ENCODE data around the gene HSF2BP. TPM values are rescaled to one million over a fixed set of nuclear protein-coding genes. Genes with fewer than 3 reads are reported as not detected.

The HSF2BP gene
- polyA plus RNA-seq, 1 donor (not counting 4 experiments of a cell fraction or from before 2014, with no cell fraction given) = 6.1 TPM

GRCh38 chr21:43632373-43632905 lies 26.8 kb downstream of the HSF2BP start:
- no peak overlapping the region for H3K9ac ChIP-seq (ENCODE audit: control insufficient read depth, extremely low read depth, insufficient read depth, low read length)
- DNase-seq (ENCODE audit: low read depth, low spot score) (no peak), FAIRE-seq (no peak)
- no peaks in the 10 kb centered on the region for H3K9me3 ChIP-seq (ENCODE audit: control insufficient read depth, low read depth, low read length)
- no peak overlapping the region for H3K4me2 ChIP-seq (ENCODE audit: control insufficient read depth, extremely low read depth, insufficient read depth, low read depth, low read length)
- no peaks in the 10 kb centered on the region for H4K20me1 ChIP-seq (ENCODE audit: control insufficient read depth, extremely low read depth, insufficient read depth, low read length)
- no peaks in the 10 kb centered on the region for H3K79me2 ChIP-seq (ENCODE audit: control insufficient read depth, insufficient read depth, low read length)
- H3K27ac ChIP-seq (ENCODE audit: control insufficient read depth, insufficient read depth, low read length) = no peak overlapping the region
- no peaks in the 10 kb centered on the region for H3K36me3 ChIP-seq (ENCODE audit: control insufficient read depth in 2 of 2, extremely low read depth in 1 of 2, insufficient read depth in 2 of 2, low read length in 2 of 2)
- no peaks in the 10 kb centered on the region for H3K27me3 ChIP-seq (ENCODE audit: control insufficient read depth, extremely low read depth, insufficient read depth, low read length)
- TF ChIP-seq EZH2 (IDR thresholded peaks at IDR 0.05; ENCODE audit: low read length) = no peak
- TF ChIP-seq, protein P1, sequence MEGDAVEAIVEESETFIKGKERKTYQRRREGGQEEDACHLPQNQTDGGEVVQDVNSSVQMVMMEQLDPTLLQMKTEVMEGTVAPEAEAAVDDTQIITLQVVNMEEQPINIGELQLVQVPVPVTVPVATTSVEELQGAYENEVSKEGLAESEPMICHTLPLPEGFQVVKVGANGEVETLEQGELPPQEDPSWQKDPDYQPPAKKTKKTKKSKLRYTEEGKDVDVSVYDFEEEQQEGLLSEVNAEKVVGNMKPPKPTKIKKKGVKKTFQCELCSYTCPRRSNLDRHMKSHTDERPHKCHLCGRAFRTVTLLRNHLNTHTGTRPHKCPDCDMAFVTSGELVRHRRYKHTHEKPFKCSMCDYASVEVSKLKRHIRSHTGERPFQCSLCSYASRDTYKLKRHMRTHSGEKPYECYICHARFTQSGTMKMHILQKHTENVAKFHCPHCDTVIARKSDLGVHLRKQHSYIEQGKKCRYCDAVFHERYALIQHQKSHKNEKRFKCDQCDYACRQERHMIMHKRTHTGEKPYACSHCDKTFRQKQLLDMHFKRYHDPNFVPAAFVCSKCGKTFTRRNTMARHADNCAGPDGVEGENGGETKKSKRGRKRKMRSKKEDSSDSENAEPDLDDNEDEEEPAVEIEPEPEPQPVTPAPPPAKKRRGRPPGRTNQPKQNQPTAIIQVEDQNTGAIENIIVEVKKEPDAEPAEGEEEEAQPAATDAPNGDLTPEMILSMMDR (optimal IDR thresholded peaks at IDR 0.05 in 1 of 3, IDR thresholded peaks at IDR 0.05 in 1 of 3, conservative IDR thresholded peaks at IDR 0.05 in 1 of 3; ENCODE audit: extremely low read depth in 1 of 3, insufficient read depth in 2 of 3, low read length in 3 of 3) = no peak
- no peak overlapping the region for H3K4me3 ChIP-seq (ENCODE audit: control insufficient read depth in 2 of 3, extremely low read depth in 1 of 3, insufficient read depth in 2 of 3, low read depth in 1 of 3, low read length in 3 of 3)
- dilution Hi-C loops (cut with MboI; ENCODE audit: extremely low pct_ligation_motif_present, low sequenced_read_pairs) = no loop called here
- H3K9me1 ChIP-seq (ENCODE audit: control insufficient read depth, extremely low read depth, insufficient read depth, low read length) = no peaks in the 10 kb centered on the region
- no peak overlapping the region for H2AFZ ChIP-seq (ENCODE audit: control insufficient read depth, low read length)
- peaks cover 3% of the 10 kb centered on the region for H3K4me1 ChIP-seq (ENCODE audit: control insufficient read depth, extremely low read depth, insufficient read depth, low read length)

DNA sequence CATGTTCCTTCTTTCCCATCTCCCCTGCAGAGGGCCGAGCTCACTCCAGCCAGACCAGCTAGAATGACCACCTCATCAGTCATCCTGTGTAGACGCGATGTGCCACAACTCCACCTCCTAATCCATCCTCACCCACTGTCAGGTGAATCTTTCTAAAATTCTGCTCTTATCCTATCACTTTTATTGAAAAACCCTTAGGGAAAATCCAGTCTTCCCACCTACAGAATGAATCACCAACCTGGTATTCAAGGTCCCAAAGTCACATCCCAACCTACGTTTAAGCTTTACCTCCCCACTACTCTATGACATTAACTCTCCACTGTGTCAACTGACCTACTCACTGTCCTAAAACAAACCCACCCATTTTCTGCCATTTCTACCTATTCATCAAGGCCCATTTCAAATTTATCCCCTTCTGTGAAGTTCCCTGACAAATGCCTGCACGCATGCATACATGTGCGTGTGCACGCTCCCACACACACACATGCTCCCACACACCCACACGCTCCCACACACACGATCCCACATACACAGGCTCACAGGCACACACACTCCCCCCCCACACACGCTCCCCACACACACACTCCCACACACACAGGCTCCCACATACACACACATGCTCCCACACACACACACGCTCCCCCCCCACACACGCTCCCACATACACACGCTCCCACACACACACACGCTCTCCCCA lies 27.7 kb downstream of the HSF2BP start:
- Histone ChIP-seq H3K27me3 (ENCODE audit: control insufficient read depth, extremely low read depth, insufficient read depth, low read length) (no peaks in the 10 kb centered on the region), H2AFZ (ENCODE audit: control insufficient read depth, low read length) (no peak overlapping the region), H3K4me1 (ENCODE audit: control insufficient read depth, extremely low read depth, insufficient read depth, low read length) (peaks cover 3% of the 10 kb centered on the region), H3K9me3 (ENCODE audit: control insufficient read depth, low read depth, low read length) (no peaks in the 10 kb centered on the region), H3K36me3 (ENCODE audit: control insufficient read depth in 2 of 2, extremely low read depth in 1 of 2, insufficient read depth in 2 of 2, low read length in 2 of 2) (no peaks in the 10 kb centered on the region), H4K20me1 (ENCODE audit: control insufficient read depth, extremely low read depth, insufficient read depth, low read length) (no peaks in the 10 kb centered on the region), H3K9me1 (ENCODE audit: control insufficient read depth, extremely low read depth, insufficient read depth, low read length) (no peaks in the 10 kb centered on the region), H3K4me2 (ENCODE audit: control insufficient read depth, extremely low read depth, insufficient read depth, low read depth, low read length) (no peak overlapping the region), H3K4me3 (ENCODE audit: control insufficient read depth in 2 of 3, extremely low read depth in 1 of 3, insufficient read depth in 2 of 3, low read depth in 1 of 3, low read length in 3 of 3) (no peak overlapping the region), H3K27ac (ENCODE audit: control insufficient read depth, insufficient read depth, low read length) (no peak overlapping the region), H3K79me2 (ENCODE audit: control insufficient read depth, insufficient read depth, low read length) (no peaks in the 10 kb centered on the region), H3K9ac (ENCODE audit: control insufficient read depth, extremely low read depth, insufficient read depth, low read length) (no peak overlapping the region)
- no peak for FAIRE-seq
- dilution Hi-C loops (cut with MboI; ENCODE audit: extremely low pct_ligation_motif_present, low sequenced_read_pairs) = no loop called here
- no peak for DNase-seq (ENCODE audit: low read depth, low spot score)
- TF ChIP-seq, protein P1 (optimal IDR thresholded peaks at IDR 0.05 in 1 of 3, IDR thresholded peaks at IDR 0.05 in 1 of 3, conservative IDR thresholded peaks at IDR 0.05 in 1 of 3; ENCODE audit: extremely low read depth in 1 of 3, insufficient read depth in 2 of 3, low read length in 3 of 3) = no peak
